H9 (cell line): ENCODE measurements around the gene SELENOM. TPM values are rescaled to one million over a fixed set of nuclear protein-coding genes. Genes with fewer than 3 reads are reported as not detected.
A peak's percentile ranks its signal among the peaks of the same experiment; 100 is the strongest.

Source experiments
- DNase-seq: peaks from one replicate; pipeline ENCODE4 v3.0.0-alpha.2; 2017
- H2AFZ ChIP-seq: one replicate; pipeline ENCODE4 v1.6.1; 2013; ENCODE audit warnings: mild to moderate bottlenecking, low read length, control low read depth, moderate library complexity
- H2AK5ac ChIP-seq: 2 replicates; pipeline ENCODE4 v1.6.1; 2013; ENCODE audit warnings: low read length, control low read depth, mixed read lengths; ENCODE audit not compliant: insufficient read length
- H2BK120ac ChIP-seq: one replicate; pipeline ENCODE4 v1.6.1; 2013; ENCODE audit warnings: low read depth, mild to moderate bottlenecking, low read length, control low read depth, inconsistent platforms; ENCODE audit not compliant: poor library complexity, severe bottlenecking
- H2BK12ac ChIP-seq: 2 replicates; pipeline ENCODE4 v1.6.1; 2013; ENCODE audit warnings: low read length, control low read depth, mixed read lengths, low read depth; ENCODE audit not compliant: insufficient read length
- H2BK15ac ChIP-seq: 2 replicates; pipeline ENCODE4 v1.6.1; 2013; ENCODE audit warnings: low read depth, low read length, control low read depth
- H2BK20ac ChIP-seq: one replicate; pipeline ENCODE4 v1.6.1; 2013; ENCODE audit warnings: low read depth, mild to moderate bottlenecking, low read length, control low read depth, inconsistent platforms; ENCODE audit not compliant: poor library complexity, severe bottlenecking
- H2BK5ac ChIP-seq: 2 replicates; pipeline ENCODE4 v1.6.1; 2013; ENCODE audit warnings: low read length, control low read depth, mixed read lengths; ENCODE audit not compliant: insufficient read length
- H3K14ac ChIP-seq: 2 replicates; pipeline ENCODE4 v1.6.1; 2013; ENCODE audit warnings: low read length, control low read depth; ENCODE audit not compliant: insufficient read depth
- H3K18ac ChIP-seq: 2 replicates; pipeline ENCODE4 v1.6.1; 2013; ENCODE audit warnings: low read depth, mild to moderate bottlenecking, mixed read lengths, low read length, control low read depth; ENCODE audit not compliant: insufficient read length
- H3K23ac ChIP-seq: 2 replicates; pipeline ENCODE4 v1.6.1; 2013; ENCODE audit warnings: low read length, control low read depth, mixed read lengths, low read depth; ENCODE audit not compliant: insufficient read length
- H3K23me2 ChIP-seq: 2 replicates; pipeline ENCODE4 v1.6.1; 2013; ENCODE audit warnings: low read depth, mild to moderate bottlenecking, mixed read lengths, low read length, control low read depth; ENCODE audit not compliant: insufficient read length, poor library complexity, severe bottlenecking
- H3K27ac ChIP-seq: 2 replicates; pipeline ENCODE4 v1.5.1; 2013; ENCODE audit warnings: low read length, control low read depth, mixed read lengths, low read depth; ENCODE audit not compliant: insufficient read length
- H3K27me3 ChIP-seq: 2 replicates; pipeline ENCODE4 v1.6.1; 2013; ENCODE audit warnings: low read length, control low read depth, inconsistent platforms; ENCODE audit not compliant: insufficient read depth
- H3K4ac ChIP-seq: 2 replicates; pipeline ENCODE4 v1.6.1; 2013; ENCODE audit warnings: low read depth, mild to moderate bottlenecking, control low read depth, inconsistent platforms, low read length, moderate library complexity
- H3K4me1 ChIP-seq: 2 replicates; pipeline ENCODE4 v1.6.1; 2013; ENCODE audit warnings: low read length, control low read depth, inconsistent platforms; ENCODE audit not compliant: insufficient read depth
- H3K4me2 ChIP-seq: 2 replicates; pipeline ENCODE4 v1.6.1; 2013; ENCODE audit warnings: low read length, control low read depth, mixed read lengths; ENCODE audit not compliant: insufficient read length, insufficient read depth
- H3K56ac ChIP-seq: 2 replicates; pipeline ENCODE4 v1.6.1; 2013; ENCODE audit warnings: low read depth, mild to moderate bottlenecking, mixed read lengths, low read length, control low read depth; ENCODE audit not compliant: insufficient read length
- H3K79me1 ChIP-seq: 2 replicates; pipeline ENCODE4 v1.6.1; 2013; ENCODE audit warnings: low read depth, mild to moderate bottlenecking, moderate library complexity, low read length, control low read depth, inconsistent platforms; ENCODE audit not compliant: insufficient read depth, poor library complexity, severe bottlenecking
- H3K79me2 ChIP-seq: 2 replicates; pipeline ENCODE4 v1.6.1; 2013; ENCODE audit warnings: low read length, control low read depth, inconsistent platforms; ENCODE audit not compliant: insufficient read depth
- H3K9ac ChIP-seq: 2 replicates; pipeline ENCODE4 v1.6.1; 2013; ENCODE audit warnings: low read length, control low read depth, mixed read lengths; ENCODE audit not compliant: insufficient read length; ENCODE audit errors: extremely low read depth
- H3K9me3 ChIP-seq: one replicate; pipeline ENCODE4 v1.6.1; 2013; ENCODE audit warnings: low read depth, low read length, inconsistent platforms; ENCODE audit not compliant: control insufficient read depth
- H3T11ph ChIP-seq: one replicate; pipeline ENCODE4 v1.6.1; 2013; ENCODE audit warnings: mild to moderate bottlenecking, low read length, control low read depth, inconsistent platforms
- H4K20me1 ChIP-seq: one replicate; pipeline ENCODE4 v1.6.1; 2013; ENCODE audit not compliant: control insufficient read depth, insufficient read length, insufficient read depth
- H4K5ac ChIP-seq: 2 replicates; pipeline ENCODE4 v1.6.1; 2013; ENCODE audit warnings: low read depth, mild to moderate bottlenecking, mixed read lengths, low read length, control low read depth; ENCODE audit not compliant: insufficient read length
- H4K8ac ChIP-seq: replicated peaks from 2 replicates; pipeline ENCODE4 v1.6.1; 2013; ENCODE audit warnings: low read length, control low read depth, mixed read lengths, low read depth; ENCODE audit not compliant: insufficient read length
- H4K91ac ChIP-seq: 2 replicates; pipeline ENCODE4 v1.6.1; 2013; ENCODE audit warnings: low read depth, mild to moderate bottlenecking, moderate library complexity, mixed read lengths, low read length, control low read depth; ENCODE audit not compliant: insufficient read length
- H3K27ac Mint-ChIP-seq, 3 experiments: 2 replicates in 2 of 3; 3 replicates in 1 of 3; pipeline ENCODE4 v1.8.0; 2020 to 2021; ENCODE audit warnings: mixed read lengths in 3 of 3, mild to moderate bottlenecking in 1 of 3, moderate library complexity in 1 of 3
- H3K27me3 Mint-ChIP-seq: 2 replicates; pipeline ENCODE4 v1.8.0; 2021; ENCODE audit warnings: low read depth, mild to moderate bottlenecking, moderate library complexity, mixed read lengths
- H3K36me3 Mint-ChIP-seq, 3 experiments: 2 replicates in 2 of 3; 3 replicates in 1 of 3; pipeline ENCODE4 v1.8.0; 2020 to 2021; ENCODE audit warnings: low read depth in 3 of 3, mixed read lengths in 3 of 3; ENCODE audit not compliant: insufficient read depth in 1 of 3
- H3K4me1 Mint-ChIP-seq, 2 experiments: 2 replicates each; pipeline ENCODE4 v1.8.0; 2020; ENCODE audit warnings: mixed read lengths in 2 of 2
- H3K4me3 Mint-ChIP-seq, 2 experiments: 2 replicates in 1 of 2; 3 replicates in 1 of 2; pipeline ENCODE4 v1.8.0; 2020 to 2021; ENCODE audit warnings: mild to moderate bottlenecking in 2 of 2, mixed read lengths in 2 of 2, moderate library complexity in 1 of 2
- H3K9me3 Mint-ChIP-seq, 2 experiments: 2 replicates in 1 of 2; 3 replicates in 1 of 2; pipeline ENCODE4 v1.8.0; 2020; ENCODE audit warnings: mild to moderate bottlenecking in 2 of 2, mixed read lengths in 2 of 2, moderate library complexity in 1 of 2
- CTCF ChIP-seq: fragments of 200-600 bp; sonication (generic); conservative IDR thresholded peaks from 3 replicates; pipeline ENCODE4 v1.8.0; 2021; ENCODE audit warnings: antibody characterized with exemption, mild to moderate bottlenecking
- WGBS: extraction: QIAGEN DNeasy Blood & Tissue Kit; methylation state at CpG from one replicate; pipeline ENCODE4 v1.1.7; 2013; ENCODE audit warnings: missing lambda C conversion rate, low lambda C conversion rate, mixed read lengths; ENCODE audit not compliant: insufficient read length; ENCODE audit errors: extremely low coverage; 5-methylcytosine and 5-hydroxymethylcytosine counted together
- total RNA-seq: library from RNA; stranded (reverse); gene quantifications from 2 replicates; pipeline ENCODE4 v1.2.1, GENCODE V29; 2021

Gene SELENOM
- total RNA-seq, 1 experiment from 2014 or later, result 18.6 TPM

GRCh38 chr22:31098632-31099110 lies 8.7 kb downstream of the SELENOM start:
- no peak overlapping the region for H3K4ac ChIP-seq
- H3K23me2 ChIP-seq, result peaks cover 6% of the 10 kb centered on the region
- Mint-ChIP-seq H3K36me3 (peaks cover 3 to 9% (median 3%) of the 10 kb centered on the region in 3 experiments; a peak in 4 of 7 replicates), H3K4me1 (peaks cover 4 to 26% of the 10 kb centered on the region in 2 experiments), H3K27me3 (no peaks in the 10 kb centered on the region), H3K9me3 (no peaks in the 10 kb centered on the region; a peak in 1 of 5 replicates), H3K4me3 (peak overlapping the region in 1 of 2 experiments; percentile 63; a peak in 3 of 5 replicates), H3K27ac (no peak overlapping the region)
- peak overlapping the region; percentile 58 for H3K4me2 ChIP-seq
- no peak overlapping the region for H2AK5ac ChIP-seq
- no peaks in the 10 kb centered on the region for H3K79me1 ChIP-seq
- no peaks in the 10 kb centered on the region for H3K9me3 ChIP-seq
- H2BK20ac ChIP-seq, result no peak overlapping the region
- H3K14ac ChIP-seq, result no peak overlapping the region; the same call in 1 of the 2 replicates
- no peaks in the 10 kb centered on the region for H4K20me1 ChIP-seq
- DNase-seq, result peak; percentile 94
- H4K5ac ChIP-seq, result no peak overlapping the region
- H3K27ac ChIP-seq, result no peak overlapping the region
- H2BK12ac ChIP-seq, result no peak overlapping the region
- H2BK120ac ChIP-seq, result no peak overlapping the region
- no peak overlapping the region for H3K9ac ChIP-seq
- H3K56ac ChIP-seq, result no peak overlapping the region
- TF ChIP-seq CTCF, result no peak
- H3K79me2 ChIP-seq, result no peaks in the 10 kb centered on the region
- no peak overlapping the region for H3K18ac ChIP-seq
- H2BK5ac ChIP-seq, result no peak overlapping the region
- H2BK15ac ChIP-seq, result no peak overlapping the region
- no peak overlapping the region for H3K23ac ChIP-seq
- H4K91ac ChIP-seq, result no peak overlapping the region
- no peak overlapping the region for H2AFZ ChIP-seq
- WGBS, result no CpG with 5 or more reads among the region's 36 CpGs
- H3K27me3 ChIP-seq, result no peaks in the 10 kb centered on the region
- no peak overlapping the region for H4K8ac ChIP-seq
- 0 out of 2 replicates have a peak, but pooled peaks cover 3% of the 10 kb centered on the region for H3K4me1 ChIP-seq
- no peak overlapping the region for H3T11ph ChIP-seq
